AG09309 (cell line): ENCODE results near the gene ZDHHC8.

ENCODE experiments used
- DNase-seq: peaks from one replicate; pipeline ENCODE4 v3.0.0-alpha.2; 2010; ENCODE audit warnings: low read depth
- H3K4me3 ChIP-seq: 2 replicates; pipeline ENCODE4 v1.5.1; 2011; ENCODE audit warnings: mild to moderate bottlenecking, low read depth, low read length, moderate library complexity; ENCODE audit not compliant: control insufficient read depth
- CTCF ChIP-seq: IDR thresholded peaks from 2 replicates; pipeline ENCODE4 v1.5.1; 2011; ENCODE audit warnings: mild to moderate bottlenecking, low read depth, low read length, inconsistent platforms; ENCODE audit not compliant: insufficient read depth, control insufficient read depth; ENCODE audit errors: missing control alignments

Gene ZDHHC8

DNA sequence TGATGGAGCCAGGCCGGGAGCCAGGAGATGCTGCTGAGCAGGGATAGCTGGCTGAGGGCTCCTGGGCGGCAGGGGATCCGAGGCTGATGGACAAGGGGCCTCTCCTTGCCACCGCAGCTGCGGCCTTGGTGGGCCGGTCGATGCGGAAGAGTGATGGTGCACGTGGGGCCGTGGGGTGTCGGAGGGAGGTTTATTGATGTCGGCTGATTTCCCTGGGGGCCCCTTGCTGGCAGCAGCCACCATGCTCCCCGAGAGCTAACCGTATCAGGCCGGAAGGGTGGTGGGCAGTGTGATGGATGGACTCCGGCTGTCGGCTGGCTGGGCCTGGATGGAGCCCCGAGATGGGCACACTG lies 50.3 kb downstream of the ZDHHC8 start:
- DNase-seq, result no peak
- TF ChIP-seq CTCF, result no peak
- H3K4me3 ChIP-seq, result no peak overlapping the region

GRCh38 chr22:20182365-20182764 lies 50.8 kb downstream of the ZDHHC8 start:
- TF ChIP-seq CTCF, result no peak
- DNase-seq, result no peak
- H3K4me3 ChIP-seq, result no peak overlapping the region

GRCh38 chr22:20183101-20183500 lies 51.5 kb downstream of the ZDHHC8 start:
- no peak overlapping the region for H3K4me3 ChIP-seq
- DNase-seq, result no peak
- TF ChIP-seq CTCF, result no peak

DNA sequence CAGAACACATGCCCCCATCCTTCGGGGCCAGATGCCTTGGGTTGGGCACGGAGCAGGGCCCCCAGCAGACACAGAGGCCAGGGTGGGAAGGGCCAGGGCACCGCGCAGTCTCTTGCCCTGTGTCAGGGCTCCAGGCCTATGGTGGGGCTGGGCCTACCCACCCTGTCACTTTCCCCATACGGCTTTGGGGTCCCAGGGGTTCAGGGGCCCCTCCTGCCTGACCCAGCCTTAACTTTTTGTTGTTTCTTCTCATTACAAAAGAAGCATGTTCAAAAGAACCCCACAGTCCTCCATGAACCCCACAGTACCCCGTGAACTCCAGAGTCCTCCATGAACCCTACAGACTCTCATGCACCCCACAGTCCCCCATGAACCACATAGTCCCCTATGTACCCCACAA lies 52.2 kb downstream of the ZDHHC8 start:
- TF ChIP-seq CTCF, result no peak
- H3K4me3 ChIP-seq, result no peak overlapping the region
- no peak for DNase-seq

GRCh38 chr22:20184501-20185165 lies 53.0 kb downstream of the ZDHHC8 start:
- no peak for TF ChIP-seq CTCF
- no peak overlapping the region for H3K4me3 ChIP-seq
- DNase-seq, result no peak

DNA sequence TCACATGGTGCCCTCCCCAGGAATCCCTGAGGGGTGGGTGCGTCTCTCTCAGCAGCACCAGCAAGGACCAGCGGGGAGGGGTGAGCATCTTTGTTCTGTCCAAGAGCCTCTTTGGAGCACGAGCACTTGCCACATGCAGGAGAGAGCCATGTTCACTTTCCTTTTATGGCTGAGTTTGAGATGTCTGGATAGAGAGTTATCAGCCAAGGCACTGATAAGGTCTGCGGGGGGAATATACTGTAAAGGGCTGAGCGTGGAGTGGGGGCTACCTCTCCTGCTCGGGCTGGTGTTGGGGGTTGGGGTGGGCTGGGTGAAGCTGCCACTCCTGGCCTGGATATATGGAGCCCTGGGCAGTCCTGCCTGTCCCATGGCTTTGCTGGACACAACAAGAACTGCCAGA lies 54.1 kb downstream of the ZDHHC8 start:
- no peak for DNase-seq
- no peak overlapping the region for H3K4me3 ChIP-seq
- no peak for TF ChIP-seq CTCF

GRCh38 chr22:20186183-20186870 lies 54.7 kb downstream of the ZDHHC8 start:
- no peak for TF ChIP-seq CTCF
- DNase-seq, result no peak

More at GRCh38 chr22:20186183-20186870, 54.7 kb downstream of the ZDHHC8 start:
- H3K4me3 ChIP-seq, result no peak overlapping the region
